Muscle of back (tissue), 11 donors: ENCODE measurements around the gene COQ2. TPM values are rescaled to one million over a fixed set of nuclear protein-coding genes. Genes with fewer than 3 reads are reported as not detected.
A peak's percentile ranks its signal among the peaks of the same experiment; 100 is the strongest.
"Not testable (repeated sequence)": the region's sequence is repeated elsewhere in the genome, so short reads cannot be mapped to it uniquely, and the experiment has no call there.

ENCODE experiments used
- DNase-seq, 3 donors: peaks; one replicate each; pipeline versions ENCODE4 v3.0.0 to v3.0.0-alpha.2; 2013
- polyA plus RNA-seq, 10 donors: library from polyadenylated mRNA; unstranded; fragments of 120-200 nt; gene quantifications; one replicate each; pipeline ENCODE4 v1.2.1, GENCODE V29; 2013; ENCODE audit not compliant: insufficient read length in 10 of 10

Gene COQ2
- polyA plus RNA-seq, 10 donors: 8.3 to 12.0 (median 11.0) TPM

DNA sequence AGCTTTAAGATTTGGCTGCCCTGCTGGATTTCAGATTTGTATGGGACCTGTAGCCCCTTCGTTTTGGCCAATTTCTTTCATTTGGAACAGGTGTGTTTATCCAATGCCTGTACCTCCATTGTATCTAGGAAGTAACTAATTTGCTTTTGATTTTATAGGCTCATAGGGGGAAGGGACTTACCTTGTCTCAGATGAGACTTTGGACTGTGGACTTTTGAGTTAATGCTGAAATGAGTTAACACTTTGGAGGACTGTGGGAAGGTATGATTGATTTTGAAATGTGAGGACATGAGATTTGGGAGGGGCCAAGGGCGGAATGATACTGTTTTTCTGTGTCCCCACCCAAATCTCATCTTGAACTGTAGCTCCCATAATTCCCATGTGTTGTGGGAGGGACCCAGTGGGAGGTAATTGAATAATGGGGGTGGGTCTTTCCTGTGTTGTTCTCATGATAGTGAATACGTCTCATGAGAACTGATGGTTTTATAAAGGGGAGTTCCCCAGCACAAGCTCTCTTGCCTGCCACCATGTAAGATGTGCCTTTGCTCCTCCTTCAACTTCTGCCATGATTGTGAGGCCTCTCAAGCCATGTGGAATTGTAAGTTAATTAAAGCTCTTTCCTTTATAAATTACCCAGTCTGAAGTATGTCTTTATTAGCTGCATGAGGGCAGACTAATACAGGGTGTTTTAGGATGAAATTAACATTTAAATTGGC is 5.6 kb upstream of the COQ2 start:
- DNase-seq: not testable (repeated sequence)

GRCh38 chr4:83288381-83288780 is 3.8 kb upstream of the COQ2 start:
- DNase-seq: not testable (repeated sequence)

DNA sequence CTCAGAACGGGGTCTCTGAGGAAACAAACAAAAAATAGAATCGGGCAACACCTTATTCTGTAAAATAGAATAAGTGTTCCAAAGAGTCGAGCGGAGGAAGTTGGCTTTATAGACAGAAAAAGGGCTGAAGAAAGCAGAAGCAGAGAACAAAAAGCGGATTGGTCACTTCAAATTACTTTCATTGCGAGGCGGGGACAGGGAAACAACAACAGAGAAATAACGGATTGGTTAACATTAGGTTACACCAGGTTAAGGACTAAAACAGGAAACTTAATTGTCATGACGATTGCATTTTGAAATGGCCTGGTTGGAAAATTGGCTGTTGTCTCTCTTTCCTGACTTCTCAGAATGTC is 433 bp upstream of the COQ2 start:
- DNase-seq: peak in 2 of 3 donors; percentile 38 to 80

GRCh38 chr4:83283181-83283580 is 1.4 kb downstream of the COQ2 start:
- DNase-seq: no peak

DNA sequence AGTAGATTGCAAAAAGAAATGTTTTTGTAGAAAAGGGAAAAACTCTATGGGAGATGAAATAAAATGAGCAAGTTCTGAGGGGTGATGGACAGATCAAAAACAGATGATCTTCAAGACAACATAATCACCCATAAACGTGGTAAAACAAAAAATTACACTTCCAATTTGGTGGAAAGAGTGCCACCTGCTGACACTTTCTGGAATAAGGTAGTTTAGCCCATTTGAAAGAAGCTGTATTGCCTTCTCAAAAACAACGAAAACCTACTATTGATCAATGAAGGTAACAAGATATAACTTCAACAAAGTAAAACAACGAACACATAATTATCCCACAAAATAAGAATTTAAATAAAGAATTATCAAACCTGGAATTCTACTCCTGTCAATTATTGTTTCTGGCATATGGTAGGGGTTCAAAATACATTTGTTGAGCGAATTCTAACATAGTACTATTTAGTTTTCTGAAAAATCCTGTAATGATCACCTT is 2.5 kb downstream of the COQ2 start:
- DNase-seq: peak; percentile 48 to 74 (median 52)

DNA sequence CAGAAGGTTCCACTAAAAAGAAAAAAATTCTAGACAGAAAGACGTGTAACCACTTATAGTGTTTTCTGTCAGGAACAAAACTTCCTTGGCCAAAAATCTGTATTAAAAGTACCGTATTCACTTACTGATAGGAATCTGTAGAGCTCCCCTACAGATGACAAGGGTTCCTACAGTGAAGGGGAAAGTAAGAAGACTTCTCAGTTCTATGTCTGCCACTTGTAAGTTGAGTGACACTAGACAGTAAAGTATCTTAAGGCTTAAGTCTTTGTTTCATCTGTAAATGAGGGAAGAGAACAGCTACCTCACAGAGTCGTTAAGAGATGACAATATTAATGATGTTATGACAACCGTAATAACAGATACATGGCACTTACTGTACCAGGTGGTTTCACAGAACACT is 3.3 kb downstream of the COQ2 start:
- no peak for DNase-seq

DNA sequence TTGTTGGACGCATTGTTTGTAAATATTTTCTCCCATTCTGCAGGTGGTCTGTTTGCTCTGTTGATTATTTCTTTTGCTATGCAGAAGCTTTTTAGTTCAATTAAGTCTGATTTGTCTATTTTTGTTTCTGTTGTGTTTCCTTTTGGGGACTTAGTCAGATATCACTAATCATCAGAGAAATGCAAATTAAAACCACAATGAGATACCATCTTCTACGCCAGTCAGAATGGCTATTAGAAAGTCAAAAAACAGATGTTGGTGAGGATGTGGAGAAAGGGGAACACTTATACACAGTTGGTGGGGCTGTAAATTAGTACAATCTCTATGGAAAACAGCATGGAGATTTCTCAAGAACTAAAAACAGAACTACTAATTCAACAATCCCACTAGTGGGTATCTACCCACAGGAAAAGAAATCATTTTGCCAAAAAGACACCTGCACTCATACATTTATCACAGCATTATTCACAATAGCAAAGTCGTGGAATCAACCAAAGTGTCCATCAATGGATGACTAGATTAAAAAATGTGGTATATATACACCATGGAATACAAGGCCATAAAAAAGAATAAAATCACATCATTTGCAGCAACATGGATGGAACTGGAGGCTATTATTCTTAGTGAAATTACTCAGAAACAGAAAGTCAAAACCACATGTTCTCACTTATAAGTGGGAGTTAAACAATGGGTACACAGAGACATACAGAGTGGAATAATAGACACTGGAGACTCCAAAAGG is 8.1 kb downstream of the COQ2 start:
- no peak for DNase-seq

- DNase-seq: not testable (repeated sequence)
Observed at GRCh38 chr4:83273926-83274325, 10.7 kb downstream of the COQ2 start.

DNA sequence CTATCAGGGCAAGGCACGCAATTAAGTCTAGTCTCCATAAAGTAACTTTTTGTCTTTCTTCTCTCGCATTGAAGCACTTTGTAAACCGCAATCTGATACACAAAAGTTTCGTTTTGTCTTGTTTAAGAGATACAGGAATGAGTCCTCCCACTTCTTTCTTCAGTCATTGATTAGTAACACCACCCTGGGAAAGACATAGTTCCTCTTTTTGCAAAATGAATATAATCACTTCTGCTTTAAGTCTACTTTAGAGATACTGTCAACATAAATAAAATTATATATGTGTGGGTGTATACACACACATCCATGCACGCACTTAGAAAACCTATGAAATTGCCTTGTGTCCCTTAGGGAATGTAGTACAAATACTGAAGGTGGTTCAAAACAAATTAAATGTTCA is 11.7 kb downstream of the COQ2 start:
- DNase-seq: no peak

- no peak for DNase-seq
Observed at GRCh38 chr4:83269256-83269655, 15.3 kb downstream of the COQ2 start.

GRCh38 chr4:83268491-83268890 is 16.1 kb downstream of the COQ2 start:
- DNase-seq: no peak

DNA sequence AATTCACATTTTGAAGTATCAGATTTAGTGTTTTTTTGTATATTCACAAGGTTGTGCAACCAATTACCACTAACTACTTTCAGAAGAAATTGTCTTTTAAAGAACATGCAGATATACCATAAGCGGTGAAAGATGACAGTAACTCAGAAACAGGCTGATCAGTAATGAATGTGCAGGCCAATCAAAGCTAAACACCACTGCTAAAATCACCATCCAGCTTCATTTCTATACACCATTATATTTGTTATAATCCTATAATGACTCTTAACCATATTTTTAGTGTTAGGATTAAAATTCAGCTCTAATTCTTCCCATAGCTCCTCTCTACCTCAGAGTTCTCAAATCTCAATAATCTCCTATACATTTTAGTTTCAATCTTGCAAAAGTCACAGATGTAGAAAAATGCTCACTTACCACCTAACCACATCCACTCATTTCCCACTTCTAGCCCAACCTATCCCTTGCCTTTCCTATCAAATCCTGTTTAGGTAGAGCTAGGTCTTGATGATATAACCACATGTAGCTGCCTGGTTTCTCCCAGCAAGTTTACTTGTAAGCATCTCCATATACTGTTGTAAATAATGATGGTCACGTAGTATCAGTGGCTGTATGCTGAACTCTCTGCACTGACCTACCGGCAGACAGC is 16.6 kb downstream of the COQ2 start:
- DNase-seq: no peak

- DNase-seq: no peak
Observed at GRCh38 chr4:83267121-83267829, 17.3 kb downstream of the COQ2 start.

- DNase-seq: no peak
Observed at GRCh38 chr4:83266689-83267088, 17.9 kb downstream of the COQ2 start.

DNA sequence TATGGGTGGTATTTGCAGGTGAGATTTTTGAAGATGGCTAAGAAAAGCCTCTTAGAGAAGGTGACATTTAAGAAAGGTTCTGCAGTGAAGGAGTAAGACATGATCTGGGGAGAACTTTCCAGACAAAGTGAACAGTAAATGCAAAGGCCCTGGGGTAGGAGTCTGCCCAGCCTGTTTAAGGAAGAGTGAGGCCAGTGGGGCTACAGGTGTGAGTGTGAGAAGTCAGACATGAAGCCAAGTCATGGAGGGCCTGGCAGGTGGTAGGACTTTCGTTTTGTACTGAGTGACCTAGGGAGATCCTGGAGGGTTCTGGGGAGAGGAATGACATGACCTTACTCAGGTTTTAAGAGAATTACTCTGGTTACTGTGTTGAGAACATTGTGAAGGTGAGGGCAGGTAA is 21.5 kb downstream of the COQ2 start:
- DNase-seq: no peak

DNA sequence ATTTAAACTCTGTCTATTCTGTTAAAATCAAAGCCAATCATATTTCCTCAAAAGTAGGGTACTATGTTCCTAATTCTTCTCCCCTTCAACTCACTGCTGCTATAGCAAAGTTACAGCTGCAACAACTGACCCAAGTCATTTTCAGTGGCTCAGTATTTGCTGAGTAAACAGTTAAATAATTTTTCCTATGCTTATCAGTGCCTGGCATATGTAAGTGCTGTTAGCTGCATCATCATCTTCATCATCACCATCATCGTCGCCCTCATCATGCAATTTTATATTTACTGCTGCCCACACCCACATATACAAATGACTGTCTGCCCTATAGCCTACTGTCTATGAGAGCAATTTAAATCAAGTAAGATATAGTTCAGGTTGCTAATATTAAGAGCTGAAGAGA is 21.9 kb downstream of the COQ2 start:
- DNase-seq: no peak

DNA sequence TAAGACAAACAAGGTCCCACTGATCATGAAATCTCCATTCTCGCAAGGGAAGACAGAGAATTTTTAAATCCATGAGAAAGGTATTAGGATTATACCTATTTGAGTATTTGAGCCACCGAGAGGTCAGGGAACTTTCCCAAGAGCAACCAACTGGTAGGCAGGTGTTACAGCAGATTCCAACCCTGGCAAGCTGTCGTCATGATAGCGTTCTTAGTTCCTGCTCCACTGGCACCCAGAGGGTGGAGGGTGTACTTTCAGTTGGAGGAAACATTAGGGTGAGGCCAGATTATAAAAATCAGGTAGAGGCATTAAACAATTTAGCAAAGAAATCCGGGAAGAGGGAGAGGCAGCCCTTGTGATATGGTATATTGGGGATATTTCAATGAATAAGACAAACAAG is 23.3 kb downstream of the COQ2 start:
- no peak for DNase-seq

- no peak for DNase-seq
Observed at GRCh38 chr4:83259586-83259985, 25.0 kb downstream of the COQ2 start.

- no peak for DNase-seq
Observed at GRCh38 chr4:83258461-83258860, 26.1 kb downstream of the COQ2 start.

DNA sequence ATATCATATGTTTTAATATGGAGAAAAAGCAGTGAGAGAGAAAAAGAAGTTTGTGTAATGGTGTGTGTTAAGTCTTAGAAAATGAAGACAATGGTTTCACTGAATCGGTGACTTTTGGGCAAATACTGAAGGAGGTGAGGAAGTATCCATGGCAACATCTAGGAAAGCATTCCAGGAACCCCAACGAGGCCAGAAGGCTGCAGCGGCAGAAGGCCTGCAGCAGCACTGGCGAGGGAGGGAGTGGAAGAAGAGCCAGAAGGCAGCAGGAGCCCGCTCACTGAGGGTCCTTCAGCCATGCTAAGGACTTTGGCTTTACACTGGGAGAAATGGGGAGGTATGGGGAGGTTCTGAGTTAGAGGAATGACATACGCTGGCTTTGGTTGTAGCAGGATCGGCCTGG is 26.8 kb downstream of the COQ2 start:
- no peak for DNase-seq

- peak in 2 of 3 donors; percentile 43 to 78 for DNase-seq
Observed at GRCh38 chr4:83255584-83255983, 29.0 kb downstream of the COQ2 start.

- DNase-seq: peak; percentile 29 to 60 (median 30)
Observed at GRCh38 chr4:83252782-83253405, 31.7 kb downstream of the COQ2 start.
